NCI-H1930 (cell line): ENCODE measurements around the gene HDAC4.

ENCODE experiments used
- DNase-seq, 2 experiments: peaks; one replicate each; lab custom pipeline; 2025; lab: John Stamatoyannopoulos, UW

The HDAC4 gene

DNA sequence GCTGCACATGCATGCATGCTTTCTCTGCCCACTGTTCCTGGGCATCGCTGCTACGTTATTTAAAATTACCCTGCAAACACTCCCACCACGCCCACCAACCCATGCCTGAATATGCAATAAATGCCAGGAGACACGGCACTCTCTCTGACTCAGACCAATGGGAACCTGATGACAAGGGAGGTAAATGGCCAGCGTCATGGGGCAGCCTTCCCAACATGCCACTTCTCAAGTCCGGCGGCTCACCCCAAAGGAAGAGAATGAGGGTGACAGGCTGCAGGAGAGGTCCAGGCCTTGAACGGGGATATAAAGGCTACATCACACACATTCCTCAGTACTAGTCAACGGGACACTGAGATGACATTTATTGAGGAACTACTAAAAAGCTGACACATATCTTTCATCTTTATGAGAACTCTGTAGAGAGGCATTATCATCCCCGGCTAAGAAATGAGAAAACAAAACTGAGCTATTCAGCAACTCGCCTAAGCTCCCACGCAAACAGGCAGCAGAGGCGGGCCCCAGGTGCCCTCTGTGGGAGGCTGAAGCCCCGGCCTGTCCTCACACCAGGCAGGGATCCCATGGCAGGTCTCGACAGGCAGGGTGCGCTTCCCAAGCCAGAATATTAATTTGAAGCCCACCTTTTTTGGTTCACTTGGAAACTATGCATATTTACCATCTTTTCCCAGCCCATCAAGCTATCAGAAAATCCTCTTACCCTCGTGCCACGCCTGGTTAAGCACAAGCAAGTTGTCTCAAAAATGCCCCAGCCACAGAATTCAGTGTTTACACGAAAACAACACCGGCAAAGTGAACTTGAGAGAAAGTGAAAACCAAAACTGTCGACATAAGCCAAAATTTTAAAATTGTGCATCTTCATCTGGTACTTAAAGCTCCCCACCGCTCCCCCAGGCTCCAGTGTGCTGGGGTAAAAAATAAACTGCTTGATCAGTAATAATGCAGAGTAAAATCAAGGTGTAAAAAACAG lies 166.3 kb downstream of the HDAC4 start:
- DNase-seq: no peak

DNA sequence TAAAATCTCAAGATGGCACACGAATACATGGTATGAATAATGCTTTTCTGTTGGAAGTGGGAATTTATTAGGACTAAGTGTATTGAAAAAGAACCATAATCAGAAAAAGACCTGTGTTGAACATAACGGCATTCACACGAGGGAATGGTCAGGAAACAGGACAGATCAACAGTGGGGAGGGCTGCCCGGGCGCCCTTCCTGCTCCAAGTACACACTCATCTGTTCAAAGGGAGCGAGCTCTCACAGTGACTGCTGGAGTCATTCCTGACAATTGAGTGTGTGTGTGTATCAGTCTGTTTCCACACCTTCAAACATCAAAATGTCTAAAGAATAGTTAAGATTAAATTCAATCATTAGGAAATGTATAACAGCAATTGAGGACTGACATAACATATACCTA lies 167.2 kb downstream of the HDAC4 start:
- DNase-seq: no peak

DNA sequence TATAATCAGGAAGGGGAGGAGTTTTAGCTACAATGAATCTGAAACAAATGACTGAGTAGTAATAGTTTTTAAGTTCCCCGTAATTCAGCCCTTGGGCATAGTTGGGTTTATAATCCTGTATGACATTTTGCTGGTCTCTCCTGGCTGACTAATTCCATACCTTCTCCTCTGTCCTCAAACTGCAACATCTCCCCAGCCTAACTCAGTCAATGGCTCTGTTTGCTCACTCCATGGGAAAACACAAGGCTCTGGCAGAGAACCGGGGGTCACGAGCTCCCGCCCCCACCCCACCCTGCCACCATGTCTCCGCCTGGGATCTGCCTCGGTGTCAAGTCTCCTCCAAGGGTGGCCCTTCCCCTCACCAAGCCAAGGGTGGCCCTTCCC lies 168.6 kb downstream of the HDAC4 start:
- no peak for DNase-seq

DNA sequence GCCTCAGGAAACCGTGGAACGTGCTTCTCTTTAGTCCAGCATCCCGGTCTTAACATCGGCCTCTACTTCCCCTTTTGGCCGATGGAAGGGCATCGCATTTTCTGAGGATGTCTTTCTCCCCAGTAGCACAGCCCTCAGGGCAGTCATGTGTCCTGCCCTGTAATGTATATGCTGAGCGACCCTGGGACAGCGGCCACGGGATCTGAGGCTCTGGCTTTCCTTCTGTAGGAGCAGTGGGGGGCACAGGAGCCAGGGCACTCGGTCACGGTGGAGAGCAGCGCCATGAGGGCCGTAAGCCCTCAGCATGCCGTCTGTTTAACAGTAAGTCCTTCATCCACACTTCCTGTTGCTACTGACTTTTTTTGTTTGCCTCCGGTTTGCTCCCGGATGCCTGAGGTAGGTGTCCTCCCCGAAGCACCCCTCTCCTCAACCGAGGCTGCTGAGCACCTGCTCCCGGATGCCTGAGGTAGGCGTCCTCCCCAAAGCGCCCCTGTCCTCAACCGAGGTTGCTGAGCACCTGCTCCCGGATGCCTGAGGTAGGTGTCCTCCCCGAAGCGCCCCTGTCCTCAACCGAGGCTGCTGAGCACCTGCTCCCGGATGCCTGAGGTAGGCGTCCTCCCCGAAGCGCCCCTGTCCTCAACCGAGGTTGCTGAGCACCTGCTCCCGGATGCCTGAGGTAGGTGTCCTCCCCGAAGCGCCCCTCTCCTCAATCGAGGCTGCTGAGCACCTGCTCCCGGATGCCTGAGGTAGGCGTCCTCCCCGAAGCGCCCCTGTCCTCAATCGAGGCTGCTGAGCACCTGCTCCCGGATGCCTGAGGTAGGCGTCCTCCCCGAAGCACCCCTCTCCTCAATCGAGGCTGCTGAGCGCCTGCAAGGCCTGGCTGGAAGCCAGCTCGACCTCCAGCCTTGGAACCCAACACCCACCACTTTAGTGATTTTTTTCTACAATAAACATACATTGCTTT lies 169.3 kb downstream of the HDAC4 start:
- DNase-seq: no peak

DNA sequence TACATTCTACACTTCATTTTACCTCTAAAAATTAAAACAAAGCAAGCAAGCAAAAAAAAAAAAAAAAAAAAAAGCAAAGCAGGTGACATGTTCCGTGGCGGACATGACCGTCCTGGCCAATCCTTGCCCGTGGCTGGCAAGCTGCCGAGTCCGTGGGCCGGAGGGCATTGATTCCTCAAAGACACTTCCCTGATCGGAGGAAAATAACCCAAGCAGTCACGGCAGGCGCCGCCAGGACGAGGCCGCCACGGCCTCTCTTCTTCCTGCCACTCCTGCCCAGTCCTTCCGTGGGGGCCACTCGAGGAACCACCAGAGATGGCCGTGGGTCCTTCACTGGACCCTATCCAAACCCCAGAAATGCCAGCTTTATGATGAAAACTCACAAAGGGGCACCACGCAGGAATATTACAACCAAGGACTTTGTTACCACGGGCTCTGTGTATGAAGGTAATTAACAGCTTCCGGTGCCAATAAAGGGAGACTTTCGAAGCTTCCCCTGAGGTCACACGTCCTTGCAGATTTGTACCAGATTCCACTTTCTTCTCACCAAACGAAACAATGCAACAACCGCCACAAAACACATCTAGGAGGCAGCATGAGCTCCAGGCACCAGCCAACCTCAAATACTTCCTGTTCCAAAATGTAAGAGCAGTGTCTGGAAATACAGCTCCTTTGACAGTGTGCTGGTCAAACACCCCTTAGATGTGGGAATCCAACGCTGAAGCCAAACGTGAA lies 170.3 kb downstream of the HDAC4 start:
- DNase-seq: no peak

DNA sequence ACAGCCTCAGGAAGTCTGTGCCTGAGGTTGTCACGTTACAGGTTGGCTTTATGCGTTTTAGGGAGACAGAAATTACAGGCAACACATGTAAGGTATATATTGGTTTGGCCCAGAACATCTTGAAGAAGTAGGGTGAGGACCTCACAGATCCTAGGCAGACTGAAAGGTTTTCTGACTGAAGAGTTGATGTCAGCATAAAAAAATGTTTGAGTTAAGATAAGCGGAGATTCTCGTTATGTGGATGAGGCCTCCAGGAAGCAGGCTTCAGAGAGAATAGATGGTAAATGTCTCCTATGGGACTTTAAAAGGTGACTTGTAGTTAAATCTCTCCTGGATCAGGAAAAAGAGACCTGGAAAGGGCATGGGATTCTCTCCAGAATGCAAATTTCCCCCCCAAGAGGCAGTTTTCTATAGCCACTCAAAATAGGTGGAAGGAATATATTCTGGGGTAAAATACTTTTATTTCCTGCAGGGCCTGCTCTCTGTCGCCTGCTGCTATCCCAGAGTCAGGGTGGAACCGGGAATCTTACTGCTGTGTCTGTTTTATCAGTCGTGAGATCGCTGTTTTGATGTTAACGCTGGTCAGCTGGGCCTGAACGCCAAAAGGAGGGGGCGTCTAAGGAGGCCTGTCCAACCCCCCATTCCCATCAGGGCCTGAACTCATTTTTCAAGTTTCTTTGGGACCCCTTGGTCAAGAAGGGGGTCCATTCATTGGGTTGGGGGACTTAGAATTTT lies 171.1 kb downstream of the HDAC4 start:
- DNase-seq: no peak

DNA sequence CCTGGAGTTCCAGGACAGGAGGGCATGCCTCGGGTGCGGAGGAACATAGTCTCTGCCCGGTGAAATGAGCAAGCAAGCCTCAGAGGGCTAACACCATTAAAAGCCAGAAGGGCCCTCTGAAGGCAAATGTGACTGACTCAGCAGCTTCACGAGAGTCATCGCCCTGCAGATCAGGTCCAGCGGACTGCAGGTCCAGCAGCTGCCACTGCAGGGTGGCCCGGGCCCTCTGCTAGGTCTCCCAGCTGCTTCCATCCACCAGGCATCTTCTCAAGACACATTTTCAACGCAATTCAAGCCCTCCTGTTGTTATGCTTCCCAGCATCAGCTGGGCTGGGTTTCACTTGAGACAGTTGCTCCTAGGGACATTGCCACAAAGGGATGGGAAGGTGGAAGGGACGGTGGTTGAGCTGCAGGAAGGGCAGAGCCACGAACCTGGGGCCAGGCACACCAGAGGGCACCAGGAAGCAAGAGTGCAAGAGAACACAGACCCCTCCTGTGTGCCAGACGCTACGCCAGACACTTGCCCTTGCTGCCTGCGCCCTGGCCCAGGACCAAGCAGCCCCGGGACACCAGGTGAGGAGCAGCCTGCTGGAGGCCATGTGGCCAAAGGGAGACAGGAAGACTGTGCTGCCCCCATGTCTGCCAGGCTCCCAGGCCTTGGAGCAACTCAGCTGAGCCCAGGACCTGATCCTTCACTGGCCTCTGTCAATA lies 173.0 kb downstream of the HDAC4 start:
- DNase-seq: no peak

DNA sequence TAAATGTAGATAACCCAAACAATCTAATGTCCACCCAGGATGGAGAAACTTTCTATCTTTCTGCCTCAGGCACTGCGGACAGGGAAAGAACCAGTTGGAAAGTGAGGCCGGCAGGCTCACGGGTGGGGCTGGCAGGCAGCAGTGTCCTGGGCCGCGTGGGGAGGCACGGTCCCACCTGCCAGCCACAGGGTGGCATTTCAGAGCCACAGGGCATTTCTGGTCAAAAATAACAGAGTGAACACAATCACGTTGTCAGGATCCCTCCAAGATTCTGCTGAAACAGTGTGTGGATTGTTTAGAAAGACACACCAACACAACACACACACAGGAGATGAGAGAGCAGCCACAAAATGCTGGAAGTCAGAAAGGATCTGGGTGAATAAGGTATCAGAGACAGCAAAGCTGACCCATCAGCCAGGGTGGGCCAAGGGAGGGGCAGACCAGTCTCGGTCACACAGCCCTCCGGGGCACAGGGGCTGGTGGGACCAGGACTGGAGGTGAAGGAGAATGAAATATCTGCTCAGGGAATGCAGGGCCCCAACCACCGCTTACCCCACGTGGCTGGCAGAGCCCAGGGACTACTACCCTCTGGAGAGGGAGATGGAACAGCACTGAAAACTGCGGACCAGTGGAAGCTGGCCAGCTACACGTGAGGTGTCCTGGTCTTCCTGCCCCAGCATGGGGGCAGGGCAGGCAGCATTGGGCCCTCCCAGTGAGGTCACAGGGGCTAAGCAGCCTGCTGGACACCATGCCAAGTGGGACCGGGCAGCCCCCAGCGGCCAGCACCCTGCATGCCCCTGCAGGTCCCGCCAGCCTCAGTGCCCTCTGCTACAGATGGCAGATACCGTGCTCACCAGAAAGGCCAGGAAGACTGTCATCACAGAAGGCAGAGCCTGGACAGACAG lies 173.9 kb downstream of the HDAC4 start:
- no peak for DNase-seq

DNA sequence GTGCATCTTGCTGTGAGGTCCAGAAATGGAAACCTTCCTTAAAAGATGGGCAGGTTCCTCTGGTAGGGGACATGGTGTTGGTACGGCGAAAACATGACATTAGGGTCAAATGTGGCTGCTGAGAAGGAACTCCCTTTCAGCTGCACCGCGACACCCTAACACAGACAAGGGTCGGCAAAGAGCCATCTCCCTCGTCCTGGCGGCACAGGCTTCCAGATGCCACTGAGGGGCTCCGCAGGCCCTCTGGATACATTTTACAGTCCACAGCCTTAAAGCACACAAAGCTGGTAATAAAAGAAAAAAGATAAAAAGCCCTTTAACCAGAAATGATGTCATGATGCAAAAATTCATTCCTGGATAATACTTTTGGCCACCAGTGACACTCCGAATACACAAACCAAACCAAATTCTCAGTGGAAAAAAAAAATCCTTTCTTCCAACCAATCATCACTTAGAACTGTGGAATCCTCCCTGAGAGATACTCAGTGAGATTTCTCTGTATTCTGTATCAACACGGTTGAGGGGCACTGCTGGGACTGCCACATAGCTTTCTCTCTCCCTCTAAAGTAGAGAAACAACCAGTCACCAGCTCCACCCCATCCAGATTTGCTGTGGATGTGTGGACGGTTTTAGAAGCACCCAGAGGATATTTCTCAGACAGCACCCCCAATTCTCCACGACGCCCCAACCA lies 174.8 kb downstream of the HDAC4 start:
- DNase-seq: no peak

DNA sequence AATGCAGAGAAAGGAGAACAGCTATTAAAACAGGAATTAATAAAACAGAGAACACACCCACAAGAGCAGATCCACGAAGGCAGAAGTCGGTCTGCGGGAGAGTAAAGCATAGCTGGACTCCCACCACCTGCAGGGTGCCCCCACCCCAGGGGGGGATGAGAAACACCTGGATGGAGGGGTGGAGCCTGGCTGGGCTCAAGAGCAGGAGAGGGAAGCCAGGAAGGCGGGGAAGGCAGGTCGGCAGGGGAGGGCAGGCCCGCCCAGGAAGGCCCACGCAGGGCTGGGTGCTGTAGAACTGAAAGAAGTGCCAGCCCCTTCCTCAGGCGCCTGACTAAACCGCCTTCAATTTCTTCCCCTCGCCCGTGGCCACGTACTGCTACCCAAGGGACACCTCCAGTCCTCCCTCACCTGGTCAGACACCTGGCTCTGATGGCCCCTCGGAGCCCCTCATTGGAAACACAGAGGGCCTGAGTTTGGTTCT lies 175.4 kb downstream of the HDAC4 start:
- no peak for DNase-seq

DNA sequence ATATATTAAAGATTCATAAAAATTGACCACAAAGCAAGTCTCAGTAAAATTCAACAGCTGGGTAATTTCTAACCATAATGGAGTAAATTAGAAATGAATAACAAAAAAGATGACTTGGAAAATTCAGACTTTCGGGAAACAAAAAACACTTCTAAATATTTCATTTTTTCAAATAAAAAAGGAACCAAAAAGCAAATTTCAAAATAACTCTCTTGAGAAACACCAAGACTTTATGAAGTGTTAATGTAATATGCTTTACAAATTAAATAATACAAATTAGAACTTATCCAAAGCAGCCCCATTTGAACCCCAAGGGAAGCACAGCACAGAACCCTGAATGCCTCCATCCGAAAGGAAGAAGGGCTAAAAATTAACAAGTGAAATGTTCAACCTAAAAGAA lies 175.9 kb downstream of the HDAC4 start:
- DNase-seq: no peak

DNA sequence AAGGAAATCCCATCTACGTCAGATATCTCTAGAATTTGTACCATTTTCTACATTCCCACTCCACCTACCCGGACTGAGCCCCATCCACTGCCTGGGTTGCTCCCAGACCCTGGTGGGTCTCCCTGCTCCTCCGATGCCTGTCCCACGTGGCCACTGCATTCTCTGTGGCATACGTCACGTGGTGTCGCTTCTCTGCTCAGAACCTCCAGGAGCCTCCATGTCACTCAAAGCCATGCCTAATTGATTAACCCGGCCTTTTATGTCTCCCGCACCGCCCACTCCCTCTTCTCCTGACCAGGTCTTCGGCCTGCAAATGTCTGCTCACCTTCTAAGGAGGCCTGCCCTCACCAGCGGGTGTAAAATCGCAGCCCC lies 176.6 kb downstream of the HDAC4 start:
- no peak for DNase-seq

DNA sequence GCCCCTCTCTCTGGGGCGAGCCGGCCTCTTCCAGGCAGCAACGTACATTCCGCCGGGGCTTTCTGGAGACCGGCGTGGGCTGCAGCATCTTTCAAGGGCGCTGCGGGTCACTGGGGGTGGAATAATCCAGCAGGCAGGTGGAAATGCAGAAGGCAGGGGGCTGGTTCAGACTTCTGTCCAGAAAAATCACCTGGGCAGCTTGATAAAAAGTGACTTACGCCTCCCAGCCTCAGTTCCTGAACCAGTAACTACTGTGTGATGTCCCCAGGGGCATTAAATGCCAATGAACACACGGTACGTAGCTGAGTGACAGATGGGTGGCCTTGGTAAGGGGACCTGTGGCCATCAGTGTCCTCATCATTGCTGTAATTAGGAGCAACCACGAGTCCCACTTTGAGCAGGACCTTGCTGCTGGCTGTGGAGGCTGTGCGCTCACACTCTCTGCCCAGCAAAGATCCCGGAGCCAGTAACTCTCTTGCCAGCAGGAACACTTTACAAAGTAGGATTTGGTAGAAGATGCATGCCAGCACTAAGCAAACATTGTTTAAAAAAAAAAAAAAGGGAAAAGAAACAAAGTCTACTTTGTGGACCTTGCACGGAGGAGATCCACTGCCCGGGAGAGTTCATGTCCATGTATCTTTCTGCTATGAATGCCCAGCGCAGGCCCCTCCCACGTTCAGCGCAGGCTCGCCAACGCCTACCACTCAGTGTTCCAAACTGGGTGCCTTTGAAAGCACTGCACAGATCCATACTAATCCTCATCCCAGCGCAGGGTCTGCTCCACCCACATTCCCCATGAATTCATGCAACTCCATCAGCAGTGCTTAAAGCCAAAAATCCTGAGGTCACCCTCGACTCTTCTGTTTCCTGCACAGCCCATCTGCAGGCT lies 177.3 kb downstream of the HDAC4 start:
- DNase-seq: no peak

DNA sequence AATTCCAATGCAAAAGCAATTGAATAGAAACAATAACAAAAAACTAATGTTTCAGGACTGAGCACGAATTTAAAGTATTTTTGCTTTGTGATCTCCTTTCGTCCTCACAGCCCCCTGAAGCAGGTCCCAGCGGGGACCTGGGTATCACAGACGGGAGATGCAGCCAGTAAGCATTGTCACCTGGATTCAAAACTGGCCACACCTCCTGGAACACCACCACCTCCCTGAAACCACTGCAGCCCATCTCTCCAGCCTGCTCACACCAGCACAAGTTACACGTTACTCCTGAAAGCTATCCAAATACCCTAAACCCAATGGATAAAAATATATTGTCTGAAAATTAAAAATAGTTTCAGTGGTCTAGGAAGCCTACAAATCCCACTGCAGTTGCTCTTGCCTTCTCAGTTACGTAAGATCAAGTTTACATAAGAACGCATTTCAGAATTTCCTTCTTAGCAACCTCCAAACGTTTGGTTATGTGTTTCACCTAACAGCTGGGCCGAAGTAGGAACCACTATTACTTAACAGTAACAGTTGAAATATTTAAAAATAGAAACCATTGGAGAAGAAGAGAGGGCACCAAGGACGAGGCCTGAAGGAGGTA lies 178.0 kb downstream of the HDAC4 start:
- no peak for DNase-seq

DNA sequence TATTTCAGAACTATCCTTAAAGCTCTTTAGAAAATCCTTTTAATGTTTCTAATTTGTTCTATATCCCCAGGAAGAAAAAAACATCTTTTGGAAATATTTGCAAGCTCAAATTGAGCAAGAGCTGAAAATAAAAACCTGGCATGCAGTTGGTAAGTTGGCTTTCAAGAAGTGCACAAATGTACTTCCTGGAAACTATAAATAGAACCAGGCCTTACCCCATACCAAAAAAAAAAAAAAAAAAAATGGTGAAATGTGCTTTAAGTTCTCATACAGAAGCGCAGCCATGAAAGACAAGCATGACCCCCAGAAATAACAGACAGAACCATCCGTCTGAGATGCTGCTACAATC lies 178.5 kb downstream of the HDAC4 start:
- DNase-seq: no peak

DNA sequence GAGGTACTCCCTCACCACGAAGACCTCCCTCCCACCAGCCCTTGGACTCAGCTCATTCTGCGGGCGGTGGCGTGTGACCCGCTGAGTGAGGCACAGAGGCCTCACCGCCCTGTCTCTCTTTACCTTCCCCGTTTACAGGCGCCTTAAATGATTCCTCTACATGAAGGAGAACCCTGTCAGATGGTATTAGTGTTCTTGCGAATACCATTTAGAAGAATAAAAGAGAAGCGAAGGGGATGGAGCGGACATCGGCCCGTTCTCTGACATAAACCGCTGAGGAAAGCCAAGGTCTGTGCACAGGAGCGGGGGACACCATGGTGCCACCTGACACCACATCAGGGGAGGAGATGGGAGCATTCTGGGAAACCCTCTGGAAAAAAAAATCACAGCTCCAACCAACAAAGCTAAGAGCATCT lies 179.8 kb downstream of the HDAC4 start:
- no peak for DNase-seq

DNA sequence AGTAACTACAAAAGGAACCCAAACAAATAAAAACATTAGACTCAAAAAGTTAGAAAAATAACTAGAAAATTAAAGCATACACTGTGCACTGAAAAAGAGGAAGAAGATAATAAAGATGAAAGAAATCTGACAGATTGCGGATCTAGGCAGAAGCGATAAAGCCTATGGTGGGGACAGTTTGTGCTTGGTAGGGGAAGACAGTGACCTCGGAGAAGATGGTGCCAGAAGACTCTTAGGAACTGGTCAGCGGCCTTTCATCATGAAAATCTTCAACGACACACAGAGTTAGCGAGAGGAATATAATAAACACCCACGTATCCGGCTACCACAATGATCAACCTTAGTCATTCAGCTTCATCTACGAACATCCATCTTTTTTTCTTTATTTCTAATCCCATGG lies 180.5 kb downstream of the HDAC4 start:
- no peak for DNase-seq
